ENCODE measurements around the gene ALOX12. TPM values are rescaled to one million over a fixed set of nuclear protein-coding genes. Genes with fewer than 3 reads are reported as not detected.
A peak's percentile ranks its signal among the peaks of the same experiment; 100 is the strongest.

ALOX12 gene
- total and polyA plus RNA-seq, 10 donors: 0.15 to 2.5 (median 1.2) TPM

DNA sequence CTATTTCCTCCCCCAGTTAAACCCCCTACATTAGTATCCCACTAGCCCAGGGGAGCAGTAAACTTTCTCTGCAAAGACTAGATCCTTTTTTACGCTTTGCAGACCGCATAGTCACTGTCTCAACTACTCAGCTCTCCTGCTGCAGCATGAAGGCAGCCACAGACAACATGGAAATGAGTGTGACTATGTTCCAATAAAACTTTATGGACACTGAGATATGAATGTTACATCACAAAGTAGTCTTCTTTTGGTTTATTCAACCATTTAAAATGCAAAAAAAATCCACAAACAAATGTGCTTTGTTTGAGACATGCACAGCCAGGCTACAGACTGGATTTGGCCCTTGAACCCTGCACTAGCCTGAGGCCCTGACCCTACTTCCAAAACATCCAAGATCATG, 14.7 kb downstream of the ALOX12 start:
- no peaks in the 10 kb centered on the region for H3K9me3 ChIP-seq
- peaks cover 19 to 81% (median 60%) of the 10 kb centered on the region in 6 donors for H3K4me1 ChIP-seq
- DNase-seq: no peak
- H3K4me3 ChIP-seq: peak overlapping the region in 3 of 8 donors; percentile 94 to 98 (median 95)
- H3K27me3 ChIP-seq (replicated peaks in 1 of 7): no peaks in the 10 kb centered on the region
- intact Hi-C loops (cut with DNase I; ENCODE audit: low total_unique reads): no loop called here
- TF ChIP-seq POLR2A (IDR thresholded peaks at IDR 0.05): no peak
- TF ChIP-seq, protein P1, sequence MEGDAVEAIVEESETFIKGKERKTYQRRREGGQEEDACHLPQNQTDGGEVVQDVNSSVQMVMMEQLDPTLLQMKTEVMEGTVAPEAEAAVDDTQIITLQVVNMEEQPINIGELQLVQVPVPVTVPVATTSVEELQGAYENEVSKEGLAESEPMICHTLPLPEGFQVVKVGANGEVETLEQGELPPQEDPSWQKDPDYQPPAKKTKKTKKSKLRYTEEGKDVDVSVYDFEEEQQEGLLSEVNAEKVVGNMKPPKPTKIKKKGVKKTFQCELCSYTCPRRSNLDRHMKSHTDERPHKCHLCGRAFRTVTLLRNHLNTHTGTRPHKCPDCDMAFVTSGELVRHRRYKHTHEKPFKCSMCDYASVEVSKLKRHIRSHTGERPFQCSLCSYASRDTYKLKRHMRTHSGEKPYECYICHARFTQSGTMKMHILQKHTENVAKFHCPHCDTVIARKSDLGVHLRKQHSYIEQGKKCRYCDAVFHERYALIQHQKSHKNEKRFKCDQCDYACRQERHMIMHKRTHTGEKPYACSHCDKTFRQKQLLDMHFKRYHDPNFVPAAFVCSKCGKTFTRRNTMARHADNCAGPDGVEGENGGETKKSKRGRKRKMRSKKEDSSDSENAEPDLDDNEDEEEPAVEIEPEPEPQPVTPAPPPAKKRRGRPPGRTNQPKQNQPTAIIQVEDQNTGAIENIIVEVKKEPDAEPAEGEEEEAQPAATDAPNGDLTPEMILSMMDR (IDR thresholded peaks at IDR 0.05 in 8 of 11, conservative IDR thresholded peaks at IDR 0.05 in 3 of 11): no peak
- H3K27ac ChIP-seq: no peak overlapping the region
- 81 to 97% (median 86%) methylated on average over 2 of the region's 2 CpGs for WGBS, 5 donors
- peaks cover 0 to 54% (median 9%) of the 10 kb centered on the region in 6 donors for H3K36me3 ChIP-seq

DNA sequence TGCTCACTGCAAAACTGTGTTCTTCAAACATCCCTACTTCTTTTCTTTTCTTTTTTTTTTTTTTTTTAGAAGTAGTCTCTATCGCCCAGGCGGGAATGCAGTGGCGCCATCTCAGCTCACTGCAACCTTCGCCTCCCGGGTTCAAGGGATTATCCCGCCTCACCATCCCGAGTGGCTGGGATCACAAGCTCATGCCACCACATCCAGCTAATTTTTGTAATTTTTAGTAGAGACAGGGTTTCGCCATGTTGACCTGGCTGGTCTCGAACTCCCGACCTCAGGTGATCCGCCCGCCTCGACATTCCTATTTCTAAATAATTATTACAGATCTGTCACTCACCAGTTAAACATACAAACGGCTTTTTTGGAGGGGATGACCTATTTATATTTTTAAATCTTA, 15.6 kb downstream of the ALOX12 start:
- Histone ChIP-seq H3K27me3 (replicated peaks in 1 of 7) (no peaks in the 10 kb centered on the region), H3K4me3 (peak overlapping the region; percentile 77 to 98 (median 93)), H3K27ac (peak overlapping the region in 6 of 8 donors; percentile 95 to 100 (median 99)), H3K4me1 (peaks cover 28 to 87% (median 69%) of the 10 kb centered on the region in 6 donors), H3K36me3 (peaks cover 0 to 48% (median 8%) of the 10 kb centered on the region in 6 donors), H3K9me3 (no peaks in the 10 kb centered on the region)
- TF ChIP-seq POLR2AphosphoS5 (IDR thresholded peaks at IDR 0.05) (no peak), POLR2A (IDR thresholded peaks at IDR 0.05) (no peak)
- TF ChIP-seq, protein P1 (IDR thresholded peaks at IDR 0.05 in 8 of 11, conservative IDR thresholded peaks at IDR 0.05 in 3 of 11): no peak
- WGBS, 5 donors: 50 to 64% (median 55%) methylated on average over 14 of the region's 14 CpGs
- intact Hi-C loops (cut with DNase I; ENCODE audit: low total_unique reads): no loop called here
- no peak for DNase-seq

DNA sequence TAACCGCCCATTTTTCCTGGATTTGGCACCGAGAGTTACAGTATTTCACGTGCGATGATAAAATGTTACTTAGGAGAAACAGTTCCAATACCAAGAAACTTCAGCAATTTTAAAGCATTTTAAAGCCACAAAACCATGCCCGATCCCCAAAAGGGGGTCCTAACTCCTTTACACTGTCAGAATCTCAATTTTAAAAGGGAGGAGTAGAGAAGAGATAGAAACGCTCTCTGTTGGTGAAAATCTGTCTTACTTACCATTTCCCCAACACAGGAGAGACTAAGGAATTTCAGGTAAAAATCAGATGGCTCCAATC, 16.0 kb downstream of the ALOX12 start:
- TF ChIP-seq, protein P1 (IDR thresholded peaks at IDR 0.05 in 8 of 11, conservative IDR thresholded peaks at IDR 0.05 in 3 of 11): no peak
- TF ChIP-seq POLR2AphosphoS5 (IDR thresholded peaks at IDR 0.05) (no peak), POLR2A (IDR thresholded peaks at IDR 0.05) (no peak)
- H3K9me3 ChIP-seq: no peaks in the 10 kb centered on the region
- no peaks in the 10 kb centered on the region for H3K27me3 ChIP-seq (replicated peaks in 1 of 7)
- H3K4me3 ChIP-seq: peak overlapping the region; percentile 77 to 98 (median 93)
- peak overlapping the region; percentile 95 to 100 (median 99) for H3K27ac ChIP-seq
- intact Hi-C loops (cut with DNase I; ENCODE audit: low total_unique reads): no loop called here
- 0 to 1% (median 1%) methylated on average over 6 of the region's 6 CpGs for WGBS, 5 donors
- H3K36me3 ChIP-seq: peaks cover 0 to 48% (median 6%) of the 10 kb centered on the region in 6 donors
- DNase-seq: no peak
- H3K4me1 ChIP-seq: peaks cover 31 to 87% (median 72%) of the 10 kb centered on the region in 6 donors

DNA sequence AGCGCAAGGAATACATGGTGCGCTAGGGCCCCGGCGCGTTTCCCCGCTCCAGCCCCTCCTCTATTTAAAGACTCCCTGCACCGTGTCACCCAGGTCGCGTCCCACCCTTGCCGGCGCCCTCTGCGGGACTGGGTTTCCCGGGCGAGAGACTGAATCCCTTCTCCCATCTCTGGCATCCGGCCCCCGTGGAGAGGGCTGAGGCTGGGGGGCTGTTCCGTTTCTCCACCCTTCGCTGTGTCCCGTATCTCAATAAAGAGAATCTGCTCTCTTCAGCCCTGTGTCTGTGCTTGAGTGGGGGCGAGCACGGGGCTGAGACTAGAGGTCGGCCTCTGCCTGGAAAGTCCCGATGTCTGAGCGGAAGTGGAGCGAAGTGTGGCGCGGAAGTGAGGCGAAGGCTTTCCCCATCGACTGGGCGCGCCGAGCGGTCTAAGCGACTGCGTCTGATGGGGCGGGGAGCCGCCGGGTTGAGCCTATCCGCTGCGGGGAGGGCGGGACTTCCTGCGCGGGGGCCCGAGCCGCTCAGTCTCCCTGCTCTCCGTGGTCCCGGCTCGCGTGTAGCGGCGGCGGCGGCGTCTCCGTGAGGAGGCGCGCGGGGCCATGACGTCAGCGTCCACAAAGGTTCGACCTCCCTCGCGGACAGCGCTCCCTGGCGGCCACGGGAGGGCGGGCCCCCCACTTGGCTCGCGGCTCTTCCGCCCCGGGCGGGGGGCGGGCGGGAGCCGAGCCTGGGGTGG, 18.6 kb downstream of the ALOX12 start:
- Histone ChIP-seq H3K27me3 (replicated peaks in 1 of 7) (no peaks in the 10 kb centered on the region), H3K27ac (peak overlapping the region; percentile 95 to 100 (median 99)), H3K4me1 (peaks cover 43 to 87% (median 72%) of the 10 kb centered on the region in 6 donors), H3K4me3 (peak overlapping the region; percentile 77 to 98 (median 93)), H3K36me3 (peaks cover 0 to 32% (median 3%) of the 10 kb centered on the region in 6 donors), H3K9me3 (no peaks in the 10 kb centered on the region)
- WGBS, 5 donors: 1 to 2% (median 1%) methylated on average over 44 to 75 of the region's 75 CpGs
- DNase-seq: peak; percentile 100
- intact Hi-C loops (cut with DNase I; ENCODE audit: low total_unique reads): no loop called here
- peak; percentile 23 to 82 (median 58) for TF ChIP-seq POLR2A (IDR thresholded peaks at IDR 0.05)
- peak; percentile 97 to 98 (median 98) for TF ChIP-seq POLR2AphosphoS5 (IDR thresholded peaks at IDR 0.05)
- TF ChIP-seq, protein P1 (IDR thresholded peaks at IDR 0.05 in 8 of 11, conservative IDR thresholded peaks at IDR 0.05 in 3 of 11): peak; percentile 75 to 99 (median 96)

All from spleen (tissue), 11 donors.